ENCODE measurements around the gene MTMR6.
"Not testable (repeated sequence)": the region's sequence is repeated elsewhere in the genome, so short reads cannot be mapped to it uniquely, and the experiment has no call there.

Gene MTMR6

DNA sequence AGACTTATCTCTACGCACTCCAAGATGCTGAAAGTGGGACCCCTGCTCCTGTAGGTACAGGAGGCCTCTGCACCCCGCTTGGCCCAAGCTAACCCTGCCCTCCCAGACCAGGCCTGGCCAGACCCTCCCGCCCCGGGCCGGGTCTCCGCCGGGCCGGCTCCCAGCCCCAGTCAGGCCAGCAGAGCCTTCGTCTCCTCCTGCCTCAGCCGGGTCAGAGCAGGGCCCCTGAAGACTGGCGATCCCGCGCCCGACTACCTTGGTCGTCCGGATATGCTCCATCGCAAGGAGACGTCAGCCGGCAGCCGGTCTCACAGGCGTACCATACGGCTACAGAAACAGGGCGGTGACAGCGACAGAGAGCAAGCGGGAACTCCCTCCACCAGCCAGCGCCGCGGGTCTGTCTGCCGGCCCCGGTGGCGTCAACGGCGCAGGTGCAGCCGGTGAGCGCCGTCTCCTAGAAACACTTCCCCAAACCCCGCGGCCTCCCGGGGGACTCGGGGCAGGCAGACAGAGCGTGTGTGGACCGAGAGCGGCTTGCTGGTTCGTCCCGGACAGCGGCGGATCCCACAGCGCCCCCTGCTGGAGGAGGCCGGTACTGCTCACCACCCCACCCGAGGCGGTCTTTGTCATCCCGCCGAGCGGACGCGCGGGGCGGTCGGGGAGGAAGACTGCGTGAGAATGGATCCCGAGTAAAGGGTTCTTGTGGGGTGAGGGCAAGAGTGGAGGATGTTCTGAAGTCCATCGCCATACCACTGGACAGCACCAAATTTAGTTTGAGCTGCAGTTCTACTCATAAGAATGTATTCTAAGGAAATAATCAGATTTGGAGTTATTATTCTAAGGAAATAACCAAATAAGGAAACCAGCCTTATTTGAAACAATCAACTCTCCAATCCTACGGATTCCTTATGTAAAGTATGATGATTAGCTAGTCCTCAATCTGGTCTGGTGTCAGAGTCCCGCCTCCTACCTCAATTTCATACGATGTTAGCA, at the start of gene MTMR6:
Gene MTMR6, minus strand, starts transcription at position 520 of the 993 bp plus-strand sequence. Its CDS starts 241 bp downstream, at position 279.
- peak; percentile 62 for DNase-seq (ENCODE audit: low read depth, low spot score)

DNA sequence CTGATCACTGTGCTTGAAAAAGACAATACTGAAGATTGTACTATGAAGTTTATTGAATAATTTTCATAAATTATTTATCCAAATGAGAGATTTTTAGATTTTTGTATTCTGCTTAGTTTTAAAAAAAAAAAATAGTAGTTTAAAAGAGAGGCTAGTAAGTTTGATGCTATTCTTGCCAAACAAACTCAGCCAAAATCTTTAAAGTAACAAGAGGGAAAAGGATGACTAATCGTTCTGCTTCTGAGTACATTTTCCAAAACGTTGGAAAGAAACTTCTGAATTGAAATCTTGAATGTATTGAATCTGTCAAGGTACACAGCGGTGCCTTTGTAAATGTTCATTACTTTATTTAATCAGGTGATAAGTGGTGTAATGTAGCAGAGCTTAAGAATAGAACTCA, 48.6 kb upstream of the MTMR6 start:
- no peak for DNase-seq (ENCODE audit: low read depth, low spot score)

DNA sequence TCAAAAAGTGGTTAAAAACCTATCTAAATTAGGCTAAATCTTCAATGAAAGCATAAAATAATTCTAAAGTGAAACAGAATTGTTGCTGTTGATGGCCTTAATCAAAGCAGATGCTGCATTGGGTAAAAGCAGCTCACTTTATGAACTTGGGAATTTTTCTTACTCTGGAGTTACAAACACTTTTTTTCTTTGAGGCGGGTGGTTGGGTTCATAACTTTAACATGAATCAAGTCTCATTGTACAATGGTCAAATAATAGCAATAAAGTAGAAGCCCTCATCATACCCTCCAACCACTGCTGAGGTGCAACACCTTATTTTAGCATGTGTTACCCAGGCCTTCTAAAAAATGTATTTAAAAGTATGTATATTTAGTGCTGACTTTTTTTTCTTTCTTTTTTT, 43.3 kb upstream of the MTMR6 start:
- no peak for DNase-seq (ENCODE audit: low read depth, low spot score)

DNA sequence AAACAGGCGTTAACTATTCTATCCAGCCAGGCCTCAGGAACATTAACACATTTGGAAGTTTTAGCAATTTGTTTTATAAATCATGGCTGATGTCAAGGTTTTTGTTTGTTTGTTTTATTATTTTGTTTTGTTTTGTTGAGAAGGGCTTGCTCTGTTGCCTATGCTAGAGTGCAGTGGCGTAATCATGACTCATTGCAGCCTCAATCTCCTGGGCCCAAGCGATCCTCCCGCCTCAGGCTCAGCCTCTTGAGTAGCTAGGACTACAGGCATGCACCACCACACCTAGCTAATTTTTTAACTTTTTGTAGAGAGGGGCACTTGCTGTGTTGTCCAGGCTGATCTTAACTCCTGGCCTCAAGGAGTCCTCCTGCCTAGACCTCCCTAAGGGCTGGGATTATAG, 42.4 kb upstream of the MTMR6 start:
- no peak for DNase-seq (ENCODE audit: low read depth, low spot score)

DNA sequence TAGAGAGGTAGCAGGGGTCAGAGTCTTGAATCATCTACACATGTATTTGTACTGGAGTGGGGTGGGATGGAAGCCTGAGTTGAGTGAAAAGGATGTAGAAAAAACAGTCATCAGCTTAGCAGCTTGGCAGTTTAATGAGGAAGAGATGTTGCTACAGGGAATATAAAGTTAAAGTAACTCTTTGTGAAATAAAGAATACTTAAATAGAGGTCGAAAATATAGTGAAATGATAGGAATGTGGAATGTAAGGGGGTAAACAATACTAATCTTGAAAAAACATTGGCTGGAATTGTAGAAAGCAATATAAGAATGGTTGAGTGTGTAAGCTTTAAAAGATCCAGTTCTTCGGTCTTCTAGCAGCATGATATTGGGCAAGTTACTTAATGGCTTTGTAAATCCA, 36.8 kb upstream of the MTMR6 start:
- no peak for DNase-seq (ENCODE audit: low read depth, low spot score)

DNA sequence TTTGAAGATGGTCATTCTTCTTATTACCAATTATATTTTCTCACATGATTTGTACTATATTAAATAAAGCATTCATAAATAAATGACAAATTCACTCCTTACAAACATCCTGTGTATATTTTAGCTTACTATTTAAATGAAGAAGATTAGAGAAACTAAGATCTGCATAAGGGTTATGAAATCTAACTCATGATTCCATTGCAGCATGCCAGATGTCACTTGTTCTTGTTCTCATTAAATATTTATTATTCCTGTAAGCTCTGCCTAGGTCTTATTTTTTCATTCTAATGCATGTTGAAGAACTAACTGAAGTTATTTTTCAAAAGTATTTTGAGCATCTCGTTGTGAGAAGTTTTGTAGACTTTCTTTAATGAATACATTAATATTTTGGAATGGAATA, 32.5 kb upstream of the MTMR6 start:
- DNase-seq (ENCODE audit: low read depth, low spot score) = no peak

DNA sequence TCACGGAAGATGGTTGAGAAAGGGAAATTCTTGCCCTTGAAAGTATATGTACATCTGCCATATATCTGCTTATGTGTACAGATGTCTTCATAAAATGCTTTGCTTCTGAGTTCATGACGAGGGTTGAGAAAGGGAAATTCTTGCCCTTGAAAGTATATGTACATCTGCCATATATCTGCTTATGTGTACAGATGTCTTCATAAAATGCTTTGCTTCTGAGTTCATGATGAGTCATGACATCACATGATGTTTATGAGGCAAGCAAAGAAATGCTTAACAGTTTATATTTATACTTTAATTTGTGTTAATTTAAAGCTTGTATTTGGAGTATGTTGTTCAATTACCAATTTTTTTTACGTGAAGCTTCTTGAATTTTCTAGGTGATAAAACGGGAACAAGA, 31.7 kb upstream of the MTMR6 start:
- not testable (repeated sequence) for DNase-seq (ENCODE audit: low read depth, low spot score)

DNA sequence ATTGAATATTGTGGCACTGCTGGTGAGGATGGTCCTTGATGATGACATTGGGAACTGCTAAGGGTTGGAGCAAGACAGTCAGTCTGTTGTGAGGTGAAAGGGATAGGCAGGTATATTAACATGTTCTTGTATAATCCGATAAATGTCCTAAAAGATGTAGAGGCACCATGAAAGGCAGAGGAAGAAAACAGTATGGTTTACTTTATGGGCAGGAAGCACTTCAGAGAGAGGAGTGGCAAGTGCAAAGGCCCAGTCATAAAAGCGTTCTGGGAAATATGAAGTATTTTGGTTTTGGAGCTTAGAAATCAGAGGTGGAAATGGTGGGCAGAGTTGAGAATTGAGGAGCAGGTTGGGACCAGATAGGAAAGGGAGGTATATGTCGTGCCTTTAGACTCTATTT, 23.6 kb upstream of the MTMR6 start:
- no peak for DNase-seq (ENCODE audit: low read depth, low spot score)

DNA sequence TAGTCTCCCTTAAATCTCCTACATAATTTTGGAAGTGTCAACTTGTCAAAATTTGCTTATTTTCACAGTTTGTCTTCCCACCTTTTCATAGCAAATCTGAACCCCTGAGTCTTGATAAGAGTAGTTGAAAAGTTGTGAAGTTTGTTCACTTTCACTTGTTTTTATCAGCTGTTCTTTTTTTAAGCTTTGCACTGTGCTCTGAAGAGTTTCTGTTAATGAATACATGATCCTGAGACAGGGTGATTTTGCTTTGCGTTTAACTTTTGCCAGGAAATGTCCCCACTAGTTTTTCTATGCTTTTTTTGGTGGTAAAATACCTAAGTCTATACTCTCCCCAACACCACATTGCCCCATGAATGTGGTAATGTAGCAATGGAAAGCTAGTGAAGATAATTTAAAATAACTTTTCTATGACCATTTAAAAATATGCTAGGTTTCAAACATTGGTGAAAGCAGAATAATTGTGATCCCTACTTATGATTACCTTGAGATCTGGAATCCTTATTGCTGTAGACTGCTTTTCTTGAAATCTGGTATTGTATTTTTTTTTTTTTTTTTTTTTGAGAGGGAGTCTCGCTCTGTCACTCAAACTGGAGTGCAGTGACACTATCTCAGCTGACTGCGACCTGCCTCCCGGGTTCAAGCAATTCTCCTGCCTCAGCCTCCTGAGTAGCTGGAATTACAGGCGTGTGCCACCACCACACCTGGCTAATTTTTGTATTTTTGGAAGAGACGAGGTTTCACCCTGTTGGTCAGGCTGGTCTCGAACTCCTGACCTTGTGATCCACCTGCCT, 19.6 kb upstream of the MTMR6 start:
- DNase-seq (ENCODE audit: low read depth, low spot score) = no peak

DNA sequence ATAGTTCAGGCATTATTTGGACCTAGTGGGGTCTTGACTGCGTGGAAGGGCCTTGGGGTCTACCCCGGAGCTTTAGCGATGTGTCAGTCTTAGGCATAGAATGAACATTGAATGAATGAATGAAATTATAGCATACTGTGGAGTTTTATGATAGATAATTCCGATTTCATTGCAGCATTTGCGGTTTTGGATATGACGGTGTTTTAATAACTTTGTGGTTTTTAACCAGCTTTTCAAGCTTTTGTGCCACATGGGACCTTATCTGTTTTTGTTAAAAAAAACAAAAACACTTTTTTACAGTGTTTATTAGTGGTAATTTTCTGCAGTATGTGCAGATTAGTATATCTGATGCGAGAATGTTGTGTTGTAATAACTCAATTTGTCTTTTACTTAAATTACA, 14.8 kb upstream of the MTMR6 start:
- no peak for DNase-seq (ENCODE audit: low read depth, low spot score)

DNA sequence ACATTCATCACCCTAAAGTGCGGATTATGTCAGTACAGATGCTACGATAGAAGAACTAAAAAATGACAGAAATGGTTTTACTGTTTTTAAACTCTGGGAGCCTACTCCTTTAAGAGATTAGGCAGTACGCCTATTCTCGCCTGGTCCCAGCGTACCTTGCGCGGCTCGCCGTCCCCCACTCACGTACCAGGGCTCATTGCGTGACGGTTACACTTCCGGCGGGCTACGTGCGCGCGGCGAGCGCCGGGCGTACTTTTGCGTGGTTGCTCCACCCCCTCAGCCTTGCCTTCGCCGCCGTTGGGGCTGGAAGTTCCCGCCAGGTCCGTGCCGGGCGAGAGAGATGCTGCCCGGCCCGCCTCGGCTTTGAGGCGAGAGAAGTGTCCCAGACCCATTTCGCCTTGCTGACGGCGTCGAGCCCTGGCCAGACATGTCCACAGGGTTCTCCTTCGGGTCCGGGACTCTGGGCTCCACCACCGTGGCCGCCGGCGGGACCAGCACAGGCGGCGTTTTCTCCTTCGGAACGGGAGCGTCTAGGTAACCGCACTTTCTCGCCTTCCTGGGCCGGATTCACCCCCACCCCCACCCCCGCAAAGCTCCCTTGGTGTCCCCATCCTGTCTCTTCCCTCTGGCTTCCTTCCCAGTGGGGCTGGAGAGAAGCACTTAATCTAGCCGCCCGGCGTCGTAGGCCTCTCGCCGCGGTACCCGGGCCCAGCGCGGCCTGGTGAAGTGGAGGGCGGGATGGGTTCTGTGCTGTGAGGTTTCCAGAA, 14.2 kb upstream of the MTMR6 start, which contains the start of gene NUP58:
Gene NUP58, plus strand, starts transcription at position 279 of the 767 bp plus-strand sequence. Its CDS starts 149 bp downstream, at position 428.
- DNase-seq (ENCODE audit: low read depth, low spot score) = peak; percentile 88

DNA sequence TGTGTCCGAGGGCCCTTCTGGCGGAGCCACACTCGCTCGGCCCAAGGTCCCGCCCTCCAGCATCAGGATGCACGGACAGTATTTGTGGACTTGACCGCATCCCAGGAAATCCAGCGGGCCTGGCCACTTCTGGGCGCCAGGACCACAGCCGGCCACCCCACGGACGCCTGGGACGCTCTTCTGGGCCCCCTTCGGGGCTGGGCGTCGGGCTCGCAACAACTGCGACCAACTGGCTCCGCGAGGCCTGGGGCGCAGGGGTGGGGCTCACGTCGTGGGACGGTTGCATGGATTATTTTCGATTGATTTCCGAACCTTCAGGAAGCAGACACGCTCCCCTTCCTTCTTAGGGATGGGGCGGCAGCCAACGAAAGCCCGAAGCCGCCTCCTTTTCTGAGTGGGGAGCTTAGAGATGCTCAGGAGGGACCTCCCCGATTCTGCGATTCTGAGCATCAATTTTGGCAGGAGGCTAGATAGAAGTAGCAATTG, 13.6 kb upstream of the MTMR6 start:
- DNase-seq (ENCODE audit: low read depth, low spot score) = no peak

DNA sequence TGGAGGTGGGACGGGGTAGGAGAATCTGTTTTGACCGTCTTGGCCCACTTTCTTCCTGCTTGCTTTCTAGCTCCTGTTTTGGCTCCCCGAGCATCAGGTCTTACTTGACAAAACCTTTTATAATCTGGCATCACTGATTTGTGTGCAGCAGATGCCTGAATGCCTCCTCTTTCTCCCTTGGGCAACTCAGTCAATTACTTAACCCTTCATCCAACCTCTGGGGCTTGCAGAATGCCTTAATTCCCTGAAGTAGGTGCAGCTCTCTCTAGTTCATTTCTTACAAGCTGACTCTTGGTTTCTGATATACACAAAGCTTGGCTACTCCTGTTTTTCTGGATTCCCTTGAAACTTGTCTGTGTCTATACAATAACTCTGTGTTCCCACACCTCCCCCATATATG, 8.4 kb upstream of the MTMR6 start:
- DNase-seq (ENCODE audit: low read depth, low spot score) = no peak

DNA sequence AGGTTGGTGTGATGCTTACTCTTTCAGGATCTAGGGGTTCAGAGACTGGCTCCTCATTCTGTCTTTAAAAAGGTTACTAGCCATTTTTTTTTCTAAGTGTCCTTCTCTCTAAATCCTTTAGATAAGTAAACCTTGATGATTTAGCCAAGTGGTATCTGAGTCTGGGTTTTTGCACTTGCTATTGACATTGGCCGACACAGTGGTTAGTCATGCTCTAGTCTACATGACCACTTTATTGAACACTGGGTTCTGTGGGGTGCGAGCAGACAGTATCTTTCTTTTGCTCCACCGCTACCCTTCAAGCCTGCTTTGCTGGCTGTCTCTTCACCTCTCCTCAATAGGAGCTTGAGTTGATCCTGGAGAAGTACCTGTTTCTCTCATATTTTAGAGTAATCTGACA, 7.9 kb upstream of the MTMR6 start:
- no peak for DNase-seq (ENCODE audit: low read depth, low spot score)

DNA sequence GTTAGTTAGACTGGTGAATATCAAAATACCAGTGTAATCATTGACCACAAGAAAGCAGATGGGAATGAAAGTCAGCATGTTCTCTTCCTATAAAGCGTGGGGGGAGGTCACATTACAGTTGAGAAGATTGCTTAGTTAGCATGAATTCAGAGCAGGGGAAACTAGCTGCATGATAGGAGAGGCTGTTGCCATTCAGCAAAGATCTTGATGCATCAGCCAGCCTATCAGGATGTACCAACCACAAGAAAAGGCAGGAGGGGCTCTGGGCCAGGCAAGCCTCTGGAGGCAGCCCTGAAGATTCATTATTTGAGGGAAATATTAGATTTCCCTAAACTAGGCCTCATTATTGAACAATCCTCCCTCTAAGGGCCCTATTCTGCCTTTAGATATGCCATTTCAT, 5.0 kb upstream of the MTMR6 start:
- DNase-seq (ENCODE audit: low read depth, low spot score) = no peak

DNA sequence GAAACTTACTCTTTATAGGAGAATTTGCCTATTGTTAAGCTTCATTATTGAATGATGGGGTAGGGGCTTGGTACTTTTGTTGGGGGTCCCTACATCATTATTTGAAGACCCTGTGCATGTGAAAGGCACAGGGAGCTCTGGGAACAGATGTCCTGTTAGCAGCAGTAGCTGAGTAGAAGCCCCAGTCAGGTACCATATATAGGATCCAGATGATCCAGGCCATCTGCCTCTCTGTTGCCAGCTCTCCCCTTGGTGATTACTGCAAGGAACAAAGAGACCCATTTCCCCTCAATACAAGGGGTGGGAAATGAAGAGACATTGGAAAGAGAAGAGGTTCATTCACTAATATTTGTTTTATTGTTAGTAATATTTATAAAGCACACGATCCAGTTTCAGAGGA, 4.4 kb upstream of the MTMR6 start:
- DNase-seq (ENCODE audit: low read depth, low spot score) = no peak

DNA sequence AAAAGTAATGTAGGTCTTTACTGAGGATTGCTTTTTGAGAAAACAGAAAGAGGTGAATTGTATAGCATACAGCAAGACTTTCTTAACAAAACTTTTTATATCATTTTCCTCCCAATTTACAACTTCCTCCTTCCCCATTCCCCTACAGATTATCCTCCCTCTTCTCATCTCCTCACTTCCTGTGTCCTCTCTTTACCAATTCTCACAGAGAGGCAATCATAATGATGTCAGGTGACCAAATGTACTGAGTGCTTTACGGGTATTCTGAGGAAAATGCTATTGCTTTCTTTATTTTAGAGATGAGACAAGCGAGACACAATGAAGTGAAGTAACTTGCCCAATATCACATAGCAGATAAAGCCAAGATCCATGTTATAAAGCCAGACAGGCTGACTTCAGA, 1.7 kb upstream of the MTMR6 start:
- no peak for DNase-seq (ENCODE audit: low read depth, low spot score)

DNA sequence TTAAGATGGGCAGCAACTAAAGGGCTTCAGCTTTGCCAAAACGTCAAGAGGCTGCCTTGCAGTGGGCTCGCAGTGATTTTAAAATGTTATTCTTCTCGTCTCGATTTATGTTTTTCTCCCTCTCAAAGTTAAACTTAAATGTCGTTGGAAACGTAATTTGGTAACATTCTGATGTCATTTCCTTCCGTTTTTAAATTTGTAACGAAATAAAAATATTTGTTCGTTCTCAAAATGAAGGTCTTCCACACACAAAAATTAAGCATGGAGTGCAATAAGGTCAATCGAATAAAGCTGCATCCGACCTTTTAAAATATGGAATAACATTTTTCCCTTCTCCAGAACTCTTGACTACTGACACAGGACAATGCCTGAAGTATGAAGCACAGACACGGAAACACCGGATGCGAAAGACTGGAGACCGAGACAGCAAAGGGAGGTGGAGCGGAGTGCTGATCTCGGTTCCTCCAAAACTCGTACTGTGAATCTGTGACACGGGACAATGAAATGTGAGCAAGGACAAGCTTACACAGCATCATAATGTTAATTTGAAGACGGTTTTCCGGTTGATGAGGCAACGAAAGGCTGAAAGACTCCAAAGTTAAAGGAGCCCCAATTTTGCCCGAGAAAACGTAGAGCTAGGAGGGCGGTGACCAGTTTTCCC, 850 bp downstream of the MTMR6 start:
- DNase-seq (ENCODE audit: low read depth, low spot score) = no peak

DNA sequence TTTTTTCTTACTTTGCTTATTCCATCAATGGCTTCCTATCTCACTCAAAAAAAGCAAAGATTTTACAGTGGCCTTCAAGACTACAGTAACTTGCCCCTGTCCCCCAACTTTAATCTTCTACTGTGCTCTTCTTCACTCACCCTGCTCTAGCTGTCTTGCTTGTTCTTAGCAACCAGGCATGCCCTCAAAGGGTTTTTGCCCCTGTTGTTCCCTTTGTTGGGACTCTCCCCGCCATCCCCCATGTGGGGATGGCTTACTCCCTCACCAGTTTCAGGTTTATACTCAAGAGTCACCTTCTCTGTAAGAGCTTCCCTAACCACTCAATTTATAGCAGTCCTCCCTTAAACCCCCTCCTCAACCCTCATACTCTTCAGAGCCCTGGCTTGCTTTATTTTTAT, 5.4 kb downstream of the MTMR6 start:
- DNase-seq (ENCODE audit: low read depth, low spot score) = no peak

DNA sequence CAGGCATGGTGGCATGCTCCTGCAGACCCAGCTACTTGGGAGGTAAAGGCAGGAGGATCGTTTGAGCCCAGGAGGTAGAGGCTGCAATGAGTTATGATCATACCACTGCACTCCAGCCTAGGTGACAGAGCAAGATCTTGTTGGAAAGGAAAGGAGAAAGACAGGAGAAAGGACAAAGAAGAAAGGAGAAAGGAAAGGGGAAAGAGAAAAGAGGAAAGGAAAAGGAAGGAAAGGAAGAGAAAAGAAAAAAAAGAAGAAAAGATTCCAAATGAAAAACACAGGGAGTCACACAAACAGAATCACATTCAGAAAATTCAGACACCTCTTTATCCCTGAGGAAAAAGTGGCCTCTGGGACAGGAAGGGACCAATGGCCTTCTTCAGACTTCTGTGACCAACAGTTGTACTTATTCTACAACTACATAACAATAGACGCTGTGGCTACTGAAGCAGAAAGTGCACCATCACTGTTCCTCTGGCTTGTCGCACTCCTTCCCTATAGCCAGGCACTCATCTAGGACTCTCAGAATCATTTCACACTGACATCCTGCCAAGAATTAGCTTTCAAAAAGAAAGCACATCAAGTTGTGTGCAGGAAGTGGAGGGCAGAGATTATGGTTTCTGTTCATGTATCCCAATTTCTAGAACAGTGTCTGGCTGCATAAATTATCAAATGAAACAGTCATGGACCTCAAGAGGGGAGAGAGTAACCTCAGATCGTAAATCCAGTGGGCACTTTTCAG, 5.9 kb downstream of the MTMR6 start:
- no peak for DNase-seq (ENCODE audit: low read depth, low spot score)

Measured in smooth muscle cell of the brain vasculature (primary cell).